AG10803 (cell line): ENCODE data around the gene ATP1A2.
"Not testable (repeated sequence)": the region's sequence is repeated elsewhere in the genome, so short reads cannot be mapped to it uniquely, and the experiment has no call there.

Experiments used
- DNase-seq: peaks from one replicate; pipeline ENCODE4 v3.0.0; 2010; ENCODE audit warnings: low read depth
- H3K4me3 ChIP-seq: 2 replicates; pipeline ENCODE4 v1.5.1; 2011; ENCODE audit warnings: mild to moderate bottlenecking, low read length, control low read depth
- CTCF ChIP-seq: conservative IDR thresholded peaks from 2 replicates; pipeline ENCODE4 v1.5.1; 2011; ENCODE audit warnings: mild to moderate bottlenecking, low read length, control low read depth, inconsistent platforms

ATP1A2 gene

DNA sequence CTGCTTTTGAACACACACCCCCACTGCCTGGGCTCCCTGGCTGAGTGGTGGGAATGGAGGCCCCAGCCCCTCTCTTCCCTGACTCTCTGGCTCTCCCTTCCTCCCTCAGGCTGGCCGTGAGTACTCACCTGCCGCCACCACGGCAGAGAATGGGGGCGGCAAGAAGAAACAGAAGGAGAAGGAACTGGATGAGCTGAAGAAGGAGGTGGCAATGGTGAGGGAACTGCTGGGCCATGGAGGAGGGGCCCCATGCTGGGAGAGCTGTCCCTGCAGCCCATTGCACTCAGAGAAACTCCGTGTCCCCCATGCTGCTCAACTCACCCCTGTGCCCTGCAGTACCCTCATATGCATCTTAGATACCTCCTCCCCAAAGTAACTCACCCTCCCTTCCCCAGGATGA is 5.2 kb downstream of the ATP1A2 start:
- no peak for DNase-seq
- TF ChIP-seq CTCF, result no peak
- no peak overlapping the region for H3K4me3 ChIP-seq

GRCh38 chr1:160121388-160121787 is 5.8 kb downstream of the ATP1A2 start:
- no peak overlapping the region for H3K4me3 ChIP-seq
- no peak for TF ChIP-seq CTCF
- no peak for DNase-seq

DNA sequence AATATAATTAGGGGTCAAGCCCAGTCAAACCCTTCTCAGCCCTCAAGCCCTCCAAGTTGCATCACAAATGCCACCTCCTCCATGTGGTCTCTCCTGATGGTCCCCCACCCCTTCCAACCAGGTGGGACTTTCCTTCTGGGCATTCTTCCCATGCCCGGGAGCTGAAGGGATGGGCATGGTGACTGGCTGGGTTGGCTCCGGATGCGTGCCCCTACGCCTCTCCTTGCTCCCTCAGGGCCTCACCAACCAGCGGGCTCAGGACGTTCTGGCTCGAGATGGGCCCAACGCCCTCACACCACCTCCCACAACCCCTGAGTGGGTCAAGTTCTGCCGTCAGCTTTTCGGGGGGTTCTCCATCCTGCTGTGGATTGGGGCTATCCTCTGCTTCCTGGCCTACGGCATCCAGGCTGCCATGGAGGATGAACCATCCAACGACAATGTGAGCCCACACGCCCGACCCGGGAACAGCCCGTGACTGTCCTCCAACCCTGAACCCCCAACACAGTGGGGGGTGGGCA is 7.5 kb downstream of the ATP1A2 start:
- TF ChIP-seq CTCF, result no peak
- no peak for DNase-seq
- no peak overlapping the region for H3K4me3 ChIP-seq

DNA sequence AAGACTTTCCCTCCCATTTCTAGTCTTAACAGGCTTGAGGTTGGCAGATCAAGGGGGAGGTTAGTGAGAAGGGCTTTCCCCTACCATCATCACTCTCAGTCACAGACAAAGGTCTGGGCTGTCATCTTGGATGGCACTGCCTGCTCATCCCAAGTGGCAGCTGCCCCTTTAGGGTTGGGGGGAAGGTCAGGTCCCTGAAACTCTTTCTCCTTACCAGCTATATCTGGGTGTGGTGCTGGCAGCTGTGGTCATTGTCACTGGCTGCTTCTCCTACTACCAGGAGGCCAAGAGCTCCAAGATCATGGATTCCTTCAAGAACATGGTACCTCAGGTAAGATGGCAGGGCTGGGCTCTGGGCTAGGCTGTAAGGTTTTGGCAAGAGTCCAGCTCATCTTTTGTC is 8.2 kb downstream of the ATP1A2 start:
- TF ChIP-seq CTCF, result no peak
- no peak overlapping the region for H3K4me3 ChIP-seq
- no peak for DNase-seq

- DNase-seq, result peak; percentile 92
- TF ChIP-seq CTCF, result peak; percentile 37
- no peak overlapping the region for H3K4me3 ChIP-seq
Measured at GRCh38 chr1:160124705-160125478, 9.3 kb downstream of the ATP1A2 start.

DNA sequence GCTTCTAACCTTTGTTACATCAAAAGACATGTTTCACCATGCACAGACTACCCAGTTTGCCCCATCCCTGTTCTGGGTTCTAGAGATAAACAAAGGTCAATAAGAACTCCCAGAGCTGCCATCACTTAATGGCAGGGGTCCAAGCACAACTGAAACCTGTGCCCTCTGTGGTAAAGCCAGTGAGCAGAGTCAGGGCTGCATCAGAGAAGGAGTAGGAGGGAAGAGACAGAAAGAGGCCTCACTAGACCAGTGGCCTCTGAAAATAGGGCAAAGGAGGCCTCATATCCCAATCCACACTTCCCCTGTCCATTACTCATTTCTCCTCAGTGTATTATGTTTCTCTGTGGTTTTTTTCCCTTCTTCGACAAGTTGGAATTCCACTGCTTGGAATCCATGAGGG is 10.2 kb downstream of the ATP1A2 start:
- DNase-seq, result no peak
- H3K4me3 ChIP-seq, result no peak overlapping the region
- TF ChIP-seq CTCF, result no peak

GRCh38 chr1:160126342-160126741 is 10.8 kb downstream of the ATP1A2 start:
- not testable (repeated sequence) for DNase-seq

More at GRCh38 chr1:160126342-160126741, 10.8 kb downstream of the ATP1A2 start:
- H3K4me3 ChIP-seq, result not testable (repeated sequence)
